ENCODE measurements around the gene VSTM1. TPM values are rescaled to one million over a fixed set of nuclear protein-coding genes. Genes with fewer than 3 reads are reported as not detected.

VSTM1 gene
- total and polyA plus RNA-seq, 2 of the 4 experiments (the other 2 are of a cell fraction): not detected

DNA sequence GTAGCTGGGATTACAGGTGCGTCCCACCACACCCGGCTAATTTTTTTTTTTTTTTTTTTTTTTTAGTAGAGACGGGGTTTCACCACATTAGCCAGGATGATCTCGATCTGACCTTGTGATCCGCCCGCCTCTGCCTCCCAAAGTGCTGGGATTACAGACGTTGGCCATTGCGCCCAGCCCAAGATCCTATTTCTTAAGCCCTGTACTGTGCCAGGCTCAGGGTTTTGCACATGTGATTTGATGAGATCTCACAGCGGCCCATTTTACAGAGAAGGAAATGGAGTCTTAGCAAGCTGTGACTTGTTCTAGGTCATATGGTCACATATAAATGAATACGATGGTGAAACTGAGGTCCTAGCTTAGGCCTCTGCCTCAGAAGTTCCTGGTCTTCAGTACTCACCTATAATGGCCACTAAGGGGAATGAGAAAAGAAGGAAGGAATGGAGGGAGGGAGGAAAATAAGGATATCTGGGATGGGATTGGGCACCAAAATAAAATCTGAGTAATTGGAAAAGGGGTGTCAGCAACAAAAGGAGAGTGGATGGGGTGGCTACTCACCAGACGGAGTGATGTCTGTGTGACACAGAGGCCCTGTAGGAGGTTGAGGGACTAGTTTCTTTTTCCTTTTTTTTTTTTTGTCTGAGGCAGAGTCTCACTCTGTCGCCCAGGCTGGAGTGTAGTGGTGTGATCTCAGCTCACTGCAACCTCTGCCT lies 35.6 kb upstream of the VSTM1 start:
- H2BK5ac ChIP-seq (ENCODE audit: low read depth, low read length, poor library complexity, severe bottlenecking): no peak overlapping the region
- TF ChIP-seq CEBPB (IDR thresholded peaks at IDR 0.05; ENCODE audit: low read depth, low read length) (no peak), SMC3 (IDR thresholded peaks at IDR 0.05; ENCODE audit: low read depth, low read length) (no peak), RCOR1 (IDR thresholded peaks at IDR 0.05; ENCODE audit: insufficient replicate concordance, low read length) (no peak), BHLHE40 (IDR thresholded peaks at IDR 0.05; ENCODE audit: low read depth, low read length) (no peak)
- no TSS peak for BruUV-seq (replicated peaks)
- H4K91ac ChIP-seq (ENCODE audit: insufficient read depth, low read depth, low read length): no peak overlapping the region
- peaks cover 3% of the 10 kb centered on the region; the same call in 1 of the 2 replicates for H3K27me3 ChIP-seq (ENCODE audit: control insufficient read depth, insufficient read depth, low read length)
- in situ Hi-C loops (cut with MboI; ENCODE audit: low sequenced_read_pairs) (no loop called here), intact Hi-C loops (cut with micrococcal nuclease) (loop anchor here (5.0 to 10.0 kb wide), 2 partner anchors 292 to 765 kb away; partner anchors contain the start of gene ZNF845), dilution Hi-C loops (cut with HindIII; ENCODE audit: low sequenced_read_pairs, unreplicated experiment) (no loop called here)
- H4K20me1 ChIP-seq (ENCODE audit: insufficient read depth, low read length): no peaks in the 10 kb centered on the region
- peaks cover 4 to 13% of the 10 kb centered on the region in 2 experiments for H3K79me1 ChIP-seq (ENCODE audit: low read depth in 1 of 2, low read length in 2 of 2)
- no peak overlapping the region for H2AFZ ChIP-seq (replicated peaks; ENCODE audit: low read length, poor library complexity)
- H3K9me3 ChIP-seq (ENCODE audit: control insufficient read depth, insufficient read depth, low read length): no peaks in the 10 kb centered on the region
- H3K9ac ChIP-seq (ENCODE audit: low read depth, low read length): no peak overlapping the region
- H3K36me3 ChIP-seq (ENCODE audit: control insufficient read depth, insufficient read depth, low read length): no peaks in the 10 kb centered on the region
- H2BK120ac ChIP-seq (ENCODE audit: low read depth, low read length): no peak overlapping the region
- no peak overlapping the region for H3K14ac ChIP-seq (replicated peaks; ENCODE audit: low read depth, low read length)
- no peak overlapping the region for H3K4ac ChIP-seq (ENCODE audit: low read depth, low read length)
- no peak overlapping the region for H3K18ac ChIP-seq (ENCODE audit: low read depth, low read length)
- H2BK20ac ChIP-seq (ENCODE audit: low read depth, low read length): no peak overlapping the region
- POLR2A ChIA-PET (ENCODE audit: unreplicated experiment): no interaction called here
- H3K56ac ChIP-seq (ENCODE audit: extremely low read depth, insufficient read depth, low read length): no peak overlapping the region
- no peak overlapping the region for H2BK15ac ChIP-seq (ENCODE audit: low read depth, low read length)
- H3K4me2 ChIP-seq (ENCODE audit: low read depth, low read length): no peak overlapping the region
- no peak overlapping the region for H2AK9ac ChIP-seq (replicated peaks; ENCODE audit: low read depth, low read length, poor library complexity)
- no CpG with 5 or more reads among the region's 12 CpGs for WGBS, 2 experiments (ENCODE audit: extremely low coverage in 2 of 2, insufficient read length in 1 of 2)
- no peak overlapping the region for H3K23ac ChIP-seq (ENCODE audit: low read depth, low read length)
- peaks cover 6% of the 10 kb centered on the region for H3K4me1 ChIP-seq (ENCODE audit: control insufficient read depth, insufficient read depth, low read length)
- H3K9me1 ChIP-seq (ENCODE audit: insufficient read depth, low read length): no peaks in the 10 kb centered on the region
- DNase-seq: no peak
- H3K27ac ChIP-seq (ENCODE audit: insufficient read depth, low read length): no peak overlapping the region
- CTCF ChIA-PET: interaction anchor here (0.7 kb wide), 1 partner anchor 128 kb away, joined by 3 read pairs; no protein-coding TSS in a partner anchor
- H4K5ac ChIP-seq (ENCODE audit: low read depth, low read length): no peak overlapping the region
- no peak overlapping the region for H4K8ac ChIP-seq (ENCODE audit: low read depth in 2 of 2, low read length in 2 of 2)
- H3K4me3 ChIP-seq (ENCODE audit: insufficient read depth, low read depth, low read length): no peak overlapping the region
- H2AK5ac ChIP-seq (ENCODE audit: low read depth, low read length): no peak overlapping the region
- ATAC-seq (ENCODE audit: low read depth): no peak
